ENCODE data around the gene CCDC124. TPM values are rescaled to one million over a fixed set of nuclear protein-coding genes. Genes with fewer than 3 reads are reported as not detected.

Gene CCDC124
- total RNA-seq, 3 donors from 2014 or later, result 43.8 to 53.4 (median 47.9) TPM

GRCh38 chr19:17988161-17988560 is 55.3 kb downstream of the CCDC124 start:
- no peak for DNase-seq (ENCODE audit: low spot score in 2 of 2)
- Histone ChIP-seq H3K27me3 (no peaks in the 10 kb centered on the region), H3K4me3 (no peak overlapping the region), H3K9me3 (no peaks in the 10 kb centered on the region), H3K36me3 (no peaks in the 10 kb centered on the region), H3K27ac (no peak overlapping the region), H3K4me1 (no peaks in the 10 kb centered on the region)
- intact Hi-C loops (cut with DNase I; ENCODE audit: low total_unique reads), result no loop called here
- TF ChIP-seq POLR2A (IDR thresholded peaks at IDR 0.05), result no peak
- TF ChIP-seq, protein P1, sequence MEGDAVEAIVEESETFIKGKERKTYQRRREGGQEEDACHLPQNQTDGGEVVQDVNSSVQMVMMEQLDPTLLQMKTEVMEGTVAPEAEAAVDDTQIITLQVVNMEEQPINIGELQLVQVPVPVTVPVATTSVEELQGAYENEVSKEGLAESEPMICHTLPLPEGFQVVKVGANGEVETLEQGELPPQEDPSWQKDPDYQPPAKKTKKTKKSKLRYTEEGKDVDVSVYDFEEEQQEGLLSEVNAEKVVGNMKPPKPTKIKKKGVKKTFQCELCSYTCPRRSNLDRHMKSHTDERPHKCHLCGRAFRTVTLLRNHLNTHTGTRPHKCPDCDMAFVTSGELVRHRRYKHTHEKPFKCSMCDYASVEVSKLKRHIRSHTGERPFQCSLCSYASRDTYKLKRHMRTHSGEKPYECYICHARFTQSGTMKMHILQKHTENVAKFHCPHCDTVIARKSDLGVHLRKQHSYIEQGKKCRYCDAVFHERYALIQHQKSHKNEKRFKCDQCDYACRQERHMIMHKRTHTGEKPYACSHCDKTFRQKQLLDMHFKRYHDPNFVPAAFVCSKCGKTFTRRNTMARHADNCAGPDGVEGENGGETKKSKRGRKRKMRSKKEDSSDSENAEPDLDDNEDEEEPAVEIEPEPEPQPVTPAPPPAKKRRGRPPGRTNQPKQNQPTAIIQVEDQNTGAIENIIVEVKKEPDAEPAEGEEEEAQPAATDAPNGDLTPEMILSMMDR (IDR thresholded peaks at IDR 0.05), result no peak
- TF ChIP-seq POLR2AphosphoS5 (IDR thresholded peaks at IDR 0.05), result no peak

- TF ChIP-seq POLR2AphosphoS5 (IDR thresholded peaks at IDR 0.05) (no peak), POLR2A (IDR thresholded peaks at IDR 0.05) (no peak)
- TF ChIP-seq, protein P1 (IDR thresholded peaks at IDR 0.05), result no peak
- DNase-seq (ENCODE audit: low spot score in 2 of 2), result no peak
- Histone ChIP-seq H3K36me3 (no peaks in the 10 kb centered on the region), H3K27me3 (no peaks in the 10 kb centered on the region), H3K9me3 (no peaks in the 10 kb centered on the region), H3K4me1 (no peaks in the 10 kb centered on the region), H3K27ac (no peak overlapping the region), H3K4me3 (no peak overlapping the region)
- intact Hi-C loops (cut with DNase I; ENCODE audit: low total_unique reads), result no loop called here
Observed at GRCh38 chr19:17989425-17990094, 56.7 kb downstream of the CCDC124 start.

- H3K27ac ChIP-seq, result no peak overlapping the region
- H3K9me3 ChIP-seq, result no peaks in the 10 kb centered on the region
- no peaks in the 10 kb centered on the region for H3K4me1 ChIP-seq
- intact Hi-C loops (cut with DNase I; ENCODE audit: low total_unique reads), result no loop called here
- TF ChIP-seq, protein P1 (IDR thresholded peaks at IDR 0.05), result no peak
- no peak for TF ChIP-seq POLR2A (IDR thresholded peaks at IDR 0.05)
- TF ChIP-seq POLR2AphosphoS5 (IDR thresholded peaks at IDR 0.05), result no peak
- no peaks in the 10 kb centered on the region for H3K27me3 ChIP-seq
- no peak overlapping the region for H3K4me3 ChIP-seq
- H3K36me3 ChIP-seq, result no peaks in the 10 kb centered on the region
- no peak for DNase-seq (ENCODE audit: low spot score in 2 of 2)
Observed at GRCh38 chr19:17993076-17993813, 60.4 kb downstream of the CCDC124 start.

Other genes with a start within 250 kb of the CCDC124 start
- under 1 TPM in 2 of 3 donors, not detected in 1; under 0.01 to 0.15 TPM for gene UNC13A, start 244.7 kb upstream of the CCDC124 start, total RNA-seq
- gene MAP1S, start 213.5 kb upstream of the CCDC124 start, total RNA-seq, result 10 to 100 TPM; 11.2 to 17.4 (median 15.4) TPM
- 1 to 10 TPM; 1.6 to 5.3 (median 2.9) TPM for gene FCHO1, start 181.5 kb upstream of the CCDC124 start, total RNA-seq
- gene B3GNT3, start 137.9 kb upstream of the CCDC124 start, total RNA-seq, result 1 to 10 TPM in 2 of 3 donors, under 1 TPM in 1; 0.32 to 6.9 (median 2.0) TPM
- under 1 TPM in 1 of 3 donors, not detected in 2; 0.66 TPM for gene INSL3, start 111.5 kb upstream of the CCDC124 start, total RNA-seq
- 10 to 100 TPM in 1 of 3 donors, 1 to 10 TPM in 2; 2.8 to 13.1 (median 3.5) TPM for gene JAK3, start 85.0 kb upstream of the CCDC124 start, total RNA-seq
- 1,000 to 10,000 TPM; 1,333 to 1,973 (median 1,587) TPM for gene RPL18A, start 73.1 kb upstream of the CCDC124 start, total RNA-seq
- gene SLC5A5, start 61.1 kb upstream of the CCDC124 start, total RNA-seq, result not detected
- gene KCNN1, start 34.1 kb downstream of the CCDC124 start, total RNA-seq, result under 1 TPM in 2 of 3 donors, not detected in 1; 0.33 to 0.59 TPM
- gene ARRDC2, start 75.2 kb downstream of the CCDC124 start, total RNA-seq, result 10 to 100 TPM; 49.4 to 89.3 (median 53.4) TPM
- 1 to 10 TPM in 2 of 3 donors, under 1 TPM in 1; 0.98 to 2.1 (median 1.6) TPM for gene IL12RB1, start 153.9 kb downstream of the CCDC124 start, total RNA-seq
- 1 to 10 TPM; 5.6 to 8.5 (median 6.2) TPM for gene MAST3, start 164.8 kb downstream of the CCDC124 start, total RNA-seq
- 10 to 100 TPM in 1 of 3 donors, 1 to 10 TPM in 2; 8.6 to 12.1 (median 8.8) TPM for gene PIK3R2, start 220.1 kb downstream of the CCDC124 start, total RNA-seq
- gene IFI30, start 240.8 kb downstream of the CCDC124 start, total RNA-seq, result 100 to 1,000 TPM in 1 of 3 donors, 10 to 100 TPM in 2; 50.1 to 103 (median 91.6) TPM

Data from breast epithelium (tissue), 4 donors.